Renal cortex interstitium (tissue), 11 donors: ENCODE measurements around the gene PCDH11Y. TPM values are rescaled to one million over a fixed set of nuclear protein-coding genes. Genes with fewer than 3 reads are reported as not detected.
"Not testable (repeated sequence)": the region's sequence is repeated elsewhere in the genome, so short reads cannot be mapped to it uniquely, and the experiment has no call there.

Experiments used
- DNase-seq, 11 donors: peaks; one replicate each; pipeline ENCODE4 v3.0.0-alpha.2; 2013; ENCODE audit warnings: low read depth in 9 of 11, low spot score in 4 of 11; ENCODE audit errors: extremely low read depth in 1 of 11
- polyA plus RNA-seq, 3 donors: library from polyadenylated mRNA; unstranded; fragments of 120-200 nt; gene quantifications; one replicate each; pipeline ENCODE4 v1.2.1, GENCODE V29; 2013; ENCODE audit not compliant: insufficient read length in 3 of 3

The PCDH11Y gene
- polyA plus RNA-seq, 3 donors = 0.72 to 1.2 TPM; not detected in 1

GRCh38 chrY:5776485-5776884 is 776.4 kb downstream of the PCDH11Y start:
- DNase-seq = not testable (repeated sequence)
